ENCODE results near the gene SLC4A7. TPM values are rescaled to one million over a fixed set of nuclear protein-coding genes. Genes with fewer than 3 reads are reported as not detected.
A peak's percentile ranks its signal among the peaks of the same experiment; 100 is the strongest.

The SLC4A7 gene
- total RNA-seq, 1 experiment from 2014 or later = 28.1 TPM

GRCh38 chr3:27500986-27501385 is 16.8 kb upstream of the SLC4A7 start:
- Histone ChIP-seq H3F3A (ENCODE audit: insufficient read depth, low read depth) (peaks cover 16% of the 10 kb centered on the region), H3K4me2 (no peak overlapping the region), H3K27me3 (ENCODE audit: insufficient read depth, low read depth) (no peaks in the 10 kb centered on the region), H3K27ac (no peak overlapping the region), H3K36me3 (ENCODE audit: low read depth) (no peaks in the 10 kb centered on the region), H3K4me1 (replicated peaks; ENCODE audit: insufficient read depth) (peaks cover 14% of the 10 kb centered on the region), H3K79me2 (ENCODE audit: low read depth) (no peaks in the 10 kb centered on the region), H2AFZ (no peak overlapping the region), H3K9me3 (ENCODE audit: insufficient read depth, low read depth) (no peaks in the 10 kb centered on the region), H3K9me2 (ENCODE audit: insufficient read depth) (no peaks in the 10 kb centered on the region), H3K4me3 (no peak overlapping the region), H4K20me1 (ENCODE audit: insufficient read depth) (no peaks in the 10 kb centered on the region)
- intact Hi-C loops (cut with micrococcal nuclease; ENCODE audit: unreplicated experiment) = no loop called here
- CTCF ChIA-PET = no interaction called here
- no peak for DNase-seq
- TF ChIP-seq CTCF (conservative IDR thresholded peaks at IDR 0.05) (no peak), EZH2 (IDR thresholded peaks at IDR 0.05; ENCODE audit: low read depth) (no peak)
- POLR2A ChIA-PET (ENCODE audit: unreplicated experiment) = no interaction called here
- BruUV-seq (replicated peaks) = no TSS peak

GRCh38 chr3:27500035-27500434 is 15.9 kb upstream of the SLC4A7 start:
- peaks cover 15% of the 10 kb centered on the region for H3F3A ChIP-seq (ENCODE audit: insufficient read depth, low read depth)
- no peak overlapping the region for H2AFZ ChIP-seq
- no peak overlapping the region for H3K4me3 ChIP-seq
- peak overlapping the region; percentile 32; the same call in 1 of the 2 replicates for H3K27ac ChIP-seq
- H3K9me3 ChIP-seq (ENCODE audit: insufficient read depth, low read depth) = no peaks in the 10 kb centered on the region
- intact Hi-C loops (cut with micrococcal nuclease; ENCODE audit: unreplicated experiment) = no loop called here
- no peaks in the 10 kb centered on the region for H3K36me3 ChIP-seq (ENCODE audit: low read depth)
- no peaks in the 10 kb centered on the region for H3K9me2 ChIP-seq (ENCODE audit: insufficient read depth)
- H3K4me1 ChIP-seq (replicated peaks; ENCODE audit: insufficient read depth) = peaks cover 14% of the 10 kb centered on the region
- POLR2A ChIA-PET (ENCODE audit: unreplicated experiment) = interaction anchor here (0.6 kb wide), 1 partner anchor 389 kb away, joined by 4 read pairs; no protein-coding TSS in a partner anchor
- H3K79me2 ChIP-seq (ENCODE audit: low read depth) = no peaks in the 10 kb centered on the region
- BruUV-seq (replicated peaks) = no TSS peak
- CTCF ChIA-PET = no interaction called here
- DNase-seq = peak in 1 of 2 experiments; percentile 77
- no peaks in the 10 kb centered on the region for H3K27me3 ChIP-seq (ENCODE audit: insufficient read depth, low read depth)
- no peaks in the 10 kb centered on the region for H4K20me1 ChIP-seq (ENCODE audit: insufficient read depth)
- TF ChIP-seq EZH2 (IDR thresholded peaks at IDR 0.05; ENCODE audit: low read depth) (no peak), CTCF (conservative IDR thresholded peaks at IDR 0.05) (no peak)
- no peak overlapping the region for H3K4me2 ChIP-seq

- no TSS peak for BruUV-seq (replicated peaks)
- H3K4me2 ChIP-seq = no peak overlapping the region
- H3K4me3 ChIP-seq = no peak overlapping the region
Observed at GRCh38 chr3:27494784-27495183, 10.6 kb upstream of the SLC4A7 start.

More at GRCh38 chr3:27494784-27495183, 10.6 kb upstream of the SLC4A7 start:
- TF ChIP-seq CTCF (conservative IDR thresholded peaks at IDR 0.05) (no peak), EZH2 (IDR thresholded peaks at IDR 0.05; ENCODE audit: low read depth) (no peak)
- Histone ChIP-seq H3K36me3 (ENCODE audit: low read depth) (no peaks in the 10 kb centered on the region), H4K20me1 (ENCODE audit: insufficient read depth) (no peaks in the 10 kb centered on the region), H3K27me3 (ENCODE audit: insufficient read depth, low read depth) (no peaks in the 10 kb centered on the region), H3F3A (ENCODE audit: insufficient read depth, low read depth) (peaks cover 5% of the 10 kb centered on the region), H3K79me2 (ENCODE audit: low read depth) (no peaks in the 10 kb centered on the region), H3K9me2 (ENCODE audit: insufficient read depth) (no peaks in the 10 kb centered on the region), H3K4me1 (replicated peaks; ENCODE audit: insufficient read depth) (peaks cover 5% of the 10 kb centered on the region; the same call in 1 of the 2 replicates), H2AFZ (no peak overlapping the region), H3K9me3 (ENCODE audit: insufficient read depth, low read depth) (no peaks in the 10 kb centered on the region), H3K27ac (no peak overlapping the region)
- intact Hi-C loops (cut with micrococcal nuclease; ENCODE audit: unreplicated experiment) = no loop called here
- POLR2A ChIA-PET (ENCODE audit: unreplicated experiment) = no interaction called here
- DNase-seq = no peak
- CTCF ChIA-PET = no interaction called here

All from PC-9 (cell line).